NCI-H2029 treated with DMSO at 0.1 percent for 48 hours (cell line): ENCODE data around the gene PARL.

Experiments
- DNase-seq: peaks from one replicate; lab custom pipeline; 2025; lab: John Stamatoyannopoulos, UW

PARL gene

DNA sequence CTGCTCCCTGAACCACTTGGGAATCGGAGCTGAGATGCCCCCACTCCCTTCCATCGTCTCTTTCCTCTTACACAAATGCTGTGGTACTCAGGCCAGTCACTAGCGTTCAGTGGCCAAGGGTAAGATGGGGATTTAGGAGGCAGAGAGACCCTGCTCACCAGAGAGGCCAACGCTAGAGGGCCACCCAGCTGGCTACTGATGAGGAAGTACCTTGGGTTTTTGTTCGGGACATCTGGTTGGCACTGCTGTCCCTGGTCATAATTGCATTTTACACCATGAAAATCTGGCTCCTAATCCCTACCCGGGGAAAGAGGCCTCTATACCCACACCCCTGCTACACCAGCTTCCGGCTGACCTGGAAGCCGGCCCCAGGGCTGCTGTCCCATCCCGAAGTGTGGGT, 67.0 kb downstream of the PARL start:
- DNase-seq: no peak

DNA sequence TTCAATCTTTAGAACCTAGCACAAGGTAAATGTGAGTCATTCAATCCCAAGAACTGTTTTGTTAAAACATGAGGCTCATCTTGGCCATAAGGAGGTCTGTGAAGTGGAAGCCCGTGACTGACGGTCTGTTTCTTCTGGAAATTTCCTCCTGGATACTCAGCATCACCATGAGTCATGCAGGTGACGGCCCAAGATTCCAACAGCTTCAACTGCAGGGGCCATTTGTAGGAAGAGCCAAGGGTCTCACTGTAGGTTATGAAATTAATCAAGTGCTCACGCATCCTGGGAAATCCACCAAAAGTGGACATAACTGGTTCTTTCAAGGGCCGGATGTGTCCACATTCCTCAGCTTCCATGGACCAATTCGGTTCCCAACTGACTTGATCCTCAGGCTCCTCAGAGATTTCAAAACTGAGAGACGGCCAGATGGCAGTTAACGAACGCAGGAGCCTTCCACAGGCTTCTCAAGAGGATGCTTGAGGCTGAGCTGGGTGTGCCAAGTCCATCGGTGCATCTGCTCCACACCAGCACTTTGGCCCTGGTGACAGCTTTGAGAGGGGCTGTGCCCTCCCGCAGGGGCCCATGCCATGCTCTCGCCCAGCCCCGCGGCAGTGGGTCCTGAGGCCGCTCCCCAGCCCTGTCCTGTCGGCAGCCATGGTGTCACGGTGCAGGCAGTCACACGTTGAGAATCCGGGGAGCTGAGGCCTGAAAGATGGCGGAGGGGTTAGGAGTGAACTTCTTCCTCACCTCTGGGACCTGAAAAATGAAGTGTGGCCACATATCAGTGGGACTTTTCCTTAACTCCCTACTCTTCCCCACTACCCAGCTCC, 67.8 kb downstream of the PARL start:
- no peak for DNase-seq

DNA sequence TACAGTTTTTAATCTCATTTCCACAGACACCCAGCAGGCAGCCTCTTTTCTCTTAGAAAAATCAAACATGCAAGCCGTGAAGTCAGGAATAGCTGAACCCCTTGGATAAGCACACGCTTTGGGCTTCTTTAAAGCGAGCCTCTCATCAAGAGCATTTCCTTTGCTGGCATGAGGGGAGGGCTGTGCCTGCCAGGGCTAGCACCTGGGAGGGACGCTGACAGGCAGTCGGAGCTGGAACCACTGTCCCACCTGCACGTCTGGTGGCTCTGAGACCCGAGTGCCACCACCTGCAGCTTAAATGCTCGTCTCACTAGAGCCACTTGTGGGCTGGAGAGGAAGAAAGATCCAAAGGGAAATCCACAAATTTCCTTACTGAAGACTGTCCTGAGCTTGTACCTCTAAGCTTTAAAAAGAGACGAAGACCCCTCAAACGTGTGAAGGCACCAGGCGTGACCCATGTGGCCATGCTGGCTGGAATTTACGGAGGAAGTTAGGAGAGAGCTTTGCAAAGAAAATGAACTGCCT, 68.7 kb downstream of the PARL start:
- no peak for DNase-seq

DNA sequence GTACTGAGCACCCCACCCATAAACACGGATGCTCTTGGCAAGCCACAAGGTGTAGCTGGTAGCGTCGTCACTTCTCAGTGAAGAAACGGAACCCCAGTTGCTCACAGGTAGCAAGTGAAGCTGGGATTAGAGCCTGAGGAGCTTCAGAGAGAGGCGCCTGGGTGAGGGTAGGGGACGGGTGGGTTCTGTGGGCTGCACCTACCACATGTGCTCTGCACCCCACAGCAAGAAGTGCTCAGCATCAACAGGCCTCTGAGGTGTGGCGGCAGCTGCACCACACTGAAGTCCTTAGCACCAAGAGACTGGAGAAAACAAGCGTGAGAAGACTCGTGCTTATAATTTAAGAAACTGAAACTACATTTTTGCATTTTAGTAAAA, 69.1 kb downstream of the PARL start:
- DNase-seq: no peak

DNA sequence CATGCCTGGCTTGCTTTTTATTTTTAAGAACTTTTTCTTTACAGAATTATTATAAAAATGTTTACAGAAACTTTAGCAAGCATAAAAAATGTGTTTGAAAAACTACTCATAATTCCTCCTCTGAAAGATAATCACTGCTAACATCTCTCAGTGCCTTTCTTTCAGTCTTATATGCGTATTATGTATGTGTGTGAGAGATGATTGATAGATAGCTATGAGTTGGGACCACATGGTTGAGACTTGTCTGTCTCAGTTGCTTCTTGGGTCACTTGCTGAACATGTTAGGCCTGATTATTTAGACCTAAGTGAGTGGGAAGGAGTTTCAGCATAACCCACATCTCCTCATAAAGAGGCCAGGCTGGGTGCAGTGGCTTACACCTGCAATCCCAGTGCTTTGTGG, 70.4 kb downstream of the PARL start:
- no peak for DNase-seq

DNA sequence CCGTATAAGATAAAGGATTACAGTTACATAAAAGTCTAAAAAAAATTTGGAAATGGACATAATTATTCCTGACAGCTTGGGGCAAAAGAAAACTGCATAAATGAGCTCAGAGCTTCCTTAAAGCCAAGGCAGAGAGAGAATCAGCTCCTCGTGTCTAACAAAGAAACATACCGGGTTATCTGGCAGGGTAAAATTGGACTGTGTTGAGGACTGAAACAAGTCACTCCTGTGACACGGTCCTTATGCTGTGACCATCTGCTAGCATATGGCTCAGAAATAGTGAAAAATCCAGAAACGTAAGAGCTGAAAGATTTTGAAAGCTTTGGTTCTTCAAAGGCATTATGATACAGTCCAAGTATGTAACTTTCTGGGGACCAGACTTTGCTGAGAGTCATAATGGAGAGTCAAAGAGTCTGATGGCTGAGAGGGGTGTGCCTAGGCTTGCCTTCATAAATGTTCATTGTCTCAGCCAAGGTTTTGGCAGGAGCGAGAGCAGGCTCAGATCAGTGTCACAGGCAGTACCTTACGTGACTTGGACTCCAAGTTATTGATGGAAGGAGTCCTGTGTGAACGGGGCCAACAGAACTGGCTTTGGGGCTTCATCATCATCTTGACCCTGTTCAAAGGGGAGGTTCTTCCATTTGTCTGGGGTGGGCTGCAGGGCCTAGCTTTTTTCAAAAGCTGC, 71.8 kb downstream of the PARL start:
- DNase-seq: no peak

DNA sequence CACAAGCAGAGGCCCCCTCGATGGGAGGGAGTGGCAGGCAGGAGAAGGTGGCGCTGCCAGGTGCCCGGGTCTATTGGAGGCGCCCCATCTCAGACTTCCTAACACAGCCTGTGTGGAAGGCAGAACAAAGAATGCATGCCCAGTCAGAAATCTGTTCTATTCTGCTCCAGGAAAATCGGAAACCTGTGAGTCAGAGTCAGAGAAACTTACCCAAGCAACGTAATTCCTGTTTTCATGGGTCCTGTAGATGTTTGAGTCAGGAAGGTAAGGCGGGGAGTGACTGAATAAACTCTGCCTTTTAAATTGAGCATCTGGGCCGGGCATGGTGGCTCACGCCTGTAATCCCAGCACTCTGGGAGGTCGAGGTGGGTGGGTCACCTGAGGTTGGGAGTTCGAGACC, 73.0 kb downstream of the PARL start:
- DNase-seq: no peak

DNA sequence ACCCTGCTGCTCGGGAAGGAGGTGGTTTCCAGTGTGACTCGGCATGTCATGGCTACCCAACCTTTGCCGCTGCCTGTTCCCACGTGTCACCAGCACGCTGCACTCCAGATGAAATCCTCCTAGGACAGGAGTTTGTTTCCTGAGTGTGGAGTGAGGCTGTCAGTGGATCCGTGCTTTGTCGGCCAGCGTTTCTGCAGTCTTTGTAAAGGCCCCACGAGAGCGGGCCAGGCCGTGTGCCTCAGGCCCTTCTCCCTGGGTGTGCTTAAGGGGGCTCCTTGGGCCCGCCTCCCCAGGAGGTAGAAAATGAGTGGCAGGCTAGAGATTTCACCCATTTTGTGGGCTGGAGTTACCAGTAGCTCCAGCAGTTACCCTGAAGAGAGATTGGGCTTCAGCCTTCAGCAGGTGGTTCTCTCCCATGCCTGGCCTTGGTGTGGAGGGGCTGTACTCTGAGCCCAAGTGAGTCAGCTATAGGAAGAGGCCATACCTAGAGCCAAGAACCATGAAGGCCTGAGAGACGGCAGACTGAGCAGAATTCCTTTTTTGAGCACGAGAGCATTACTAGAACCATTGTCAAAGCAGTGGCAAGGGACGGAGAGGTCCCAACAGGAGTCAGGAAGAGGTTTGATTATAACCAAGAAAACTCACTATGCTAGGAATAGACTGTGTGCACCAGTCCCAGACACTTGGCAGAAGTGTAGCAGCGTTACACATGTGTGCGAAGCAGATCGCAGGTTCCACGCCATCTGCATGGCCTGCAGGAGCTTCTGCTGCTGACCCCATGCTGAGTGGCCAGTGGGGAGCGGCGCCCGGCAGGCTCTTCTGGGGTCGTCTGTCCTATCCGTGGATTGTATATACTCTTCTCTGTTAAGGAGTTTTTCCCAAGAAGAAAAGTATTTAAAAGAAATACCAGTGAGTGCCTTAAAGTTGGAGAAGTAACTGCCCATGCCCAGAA, 73.8 kb downstream of the PARL start:
- DNase-seq: no peak

DNA sequence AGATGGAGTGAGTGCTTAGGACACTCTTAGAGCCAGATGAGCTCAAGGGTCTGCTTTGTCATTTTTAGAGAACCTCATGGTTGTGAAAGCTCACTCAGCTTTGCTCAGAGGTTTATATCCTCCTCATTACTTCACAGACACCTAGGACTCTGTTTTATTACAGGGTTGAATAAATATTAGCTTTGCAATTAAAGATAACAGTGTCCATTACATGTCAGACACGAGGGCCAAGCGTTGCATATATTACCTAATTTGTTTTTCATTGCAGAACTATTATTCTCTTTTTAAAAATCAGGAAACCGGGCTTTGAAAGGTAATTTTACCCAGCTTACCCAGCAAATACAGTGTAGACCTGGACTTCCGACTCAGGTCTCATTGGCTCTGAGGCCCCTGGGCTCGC, 75.4 kb downstream of the PARL start:
- peak; percentile 60 for DNase-seq

DNA sequence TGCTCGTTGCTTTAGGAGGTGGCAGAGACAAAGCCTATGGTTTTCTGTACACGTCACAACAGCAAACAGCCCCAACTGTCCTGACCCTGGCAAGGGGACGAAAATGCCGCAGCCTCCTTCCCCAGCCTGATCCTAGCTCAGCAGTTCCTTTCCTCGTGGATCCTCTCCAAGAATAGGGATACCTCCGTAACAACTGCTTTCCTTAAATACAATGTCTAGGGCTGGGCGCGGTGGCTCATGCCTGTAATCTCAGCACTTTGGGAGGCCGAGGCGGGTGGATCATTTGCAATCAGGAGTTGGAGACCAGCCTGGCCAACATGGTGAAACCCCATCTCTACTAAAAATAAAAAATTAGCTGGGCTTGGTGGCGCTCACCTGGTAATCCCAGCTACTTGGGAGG, 76.3 kb downstream of the PARL start:
- DNase-seq: no peak

DNA sequence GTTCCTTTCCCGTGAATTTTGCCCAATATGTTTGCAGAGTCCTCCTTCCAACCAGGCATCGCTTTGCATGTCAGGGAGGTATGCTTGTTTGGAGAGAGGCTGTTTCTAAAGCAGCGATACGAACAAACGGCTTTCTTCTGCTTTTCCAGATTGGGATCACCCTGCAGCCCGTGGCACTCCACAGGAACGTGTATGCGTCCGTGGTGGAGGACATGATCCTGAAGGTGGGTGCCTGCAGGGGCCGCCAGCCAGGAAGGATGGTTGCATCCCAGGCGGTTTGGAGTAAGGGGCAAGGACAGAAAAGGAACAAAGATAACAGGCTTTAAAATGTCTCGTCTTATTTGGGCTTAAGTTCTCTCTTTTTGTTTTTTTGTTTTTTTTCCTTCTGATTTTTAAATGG, 76.8 kb downstream of the PARL start:
- DNase-seq: no peak

DNA sequence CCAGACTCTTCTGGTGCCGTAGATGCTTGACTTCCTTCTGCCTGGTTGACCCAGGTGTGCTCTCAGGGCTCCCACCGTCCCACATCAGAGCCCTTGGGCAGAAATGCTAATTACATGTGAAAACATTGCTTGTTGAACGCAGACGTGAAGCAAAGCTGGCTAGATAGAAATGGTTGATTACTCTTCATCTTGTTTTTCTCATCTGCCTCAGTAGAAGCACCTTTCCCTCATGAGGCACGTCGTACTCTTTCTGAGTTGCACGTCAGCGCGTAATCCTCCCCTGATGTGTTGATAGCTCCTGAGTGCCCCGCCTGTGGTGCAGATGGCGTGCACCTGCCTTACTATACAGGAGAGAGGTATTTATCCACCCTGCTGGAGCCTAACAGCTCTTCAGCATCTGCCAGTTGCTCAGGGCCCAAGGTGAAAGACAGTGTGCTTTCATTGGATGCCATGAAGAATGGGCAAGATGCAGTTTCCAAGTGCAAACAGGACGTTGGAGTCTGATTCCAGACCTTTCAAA, 77.4 kb downstream of the PARL start:
- no peak for DNase-seq

DNA sequence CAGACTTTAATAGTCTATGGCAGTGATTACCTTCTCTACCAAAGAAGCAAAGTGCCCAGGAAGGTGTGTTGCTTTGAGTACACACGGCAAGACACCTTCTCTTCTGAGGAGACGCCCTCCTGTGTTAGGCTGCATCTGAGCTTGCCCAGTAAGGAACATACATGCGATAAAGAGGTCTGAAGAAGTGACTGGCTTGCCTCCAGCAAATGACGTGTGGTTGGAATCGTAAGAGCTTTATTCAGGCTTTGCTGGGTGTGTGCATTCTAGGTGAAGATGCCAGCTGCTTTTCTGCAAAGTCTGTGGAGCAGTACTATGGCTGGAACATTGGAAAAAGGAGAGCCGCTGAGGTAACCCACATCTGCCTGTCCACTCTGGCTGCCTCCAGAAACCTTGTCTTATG, 81.7 kb downstream of the PARL start:
- no peak for DNase-seq

DNA sequence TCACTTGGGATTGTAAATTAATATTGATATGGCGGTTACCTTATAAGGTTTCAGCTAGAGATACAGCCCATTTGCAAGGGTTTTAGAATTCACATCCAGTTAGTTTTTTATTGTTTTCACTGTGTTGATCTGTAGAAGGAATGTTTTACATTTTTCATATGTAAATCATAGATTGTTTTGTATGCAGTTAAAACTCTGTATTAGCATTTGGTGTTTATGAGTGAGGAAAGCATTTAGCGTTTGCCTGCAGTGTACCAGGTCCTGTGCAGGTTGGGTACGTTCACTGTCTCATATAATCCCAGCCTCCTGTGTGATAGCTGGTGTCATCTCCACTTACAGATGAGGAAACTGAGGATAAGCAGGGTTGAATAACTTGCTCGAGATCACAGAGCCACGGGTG, 83.1 kb downstream of the PARL start:
- no peak for DNase-seq

DNA sequence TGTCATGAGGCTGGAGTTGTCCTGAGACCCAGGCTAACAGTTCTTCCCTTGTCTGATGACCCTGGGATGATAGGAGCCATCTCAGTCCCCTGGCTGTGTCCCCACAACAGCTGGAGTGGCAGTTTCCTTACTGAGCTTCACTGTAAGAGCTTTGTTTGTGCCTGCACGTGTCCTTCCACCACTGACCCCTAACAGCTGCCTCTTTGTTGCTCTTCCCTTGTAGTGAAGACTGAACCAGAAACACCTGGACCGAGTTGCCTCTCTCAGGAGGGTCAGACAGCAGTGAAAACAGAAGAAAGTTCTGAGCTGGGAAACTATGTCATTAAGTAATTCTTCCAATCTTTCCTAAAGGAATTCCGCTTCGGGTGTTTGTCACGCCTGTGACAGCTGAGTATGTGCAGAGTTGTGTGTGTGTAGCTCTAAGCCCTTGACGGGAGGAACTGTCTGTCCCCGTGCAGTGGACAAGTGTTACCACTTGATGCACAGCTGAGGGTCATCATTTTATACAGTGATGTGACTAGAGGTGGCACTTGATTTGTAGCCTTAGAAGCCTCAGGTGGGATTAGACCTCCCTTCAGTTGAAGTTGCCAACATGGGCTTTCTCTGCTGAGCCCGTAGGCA, 84.3 kb downstream of the PARL start:
- DNase-seq: no peak

DNA sequence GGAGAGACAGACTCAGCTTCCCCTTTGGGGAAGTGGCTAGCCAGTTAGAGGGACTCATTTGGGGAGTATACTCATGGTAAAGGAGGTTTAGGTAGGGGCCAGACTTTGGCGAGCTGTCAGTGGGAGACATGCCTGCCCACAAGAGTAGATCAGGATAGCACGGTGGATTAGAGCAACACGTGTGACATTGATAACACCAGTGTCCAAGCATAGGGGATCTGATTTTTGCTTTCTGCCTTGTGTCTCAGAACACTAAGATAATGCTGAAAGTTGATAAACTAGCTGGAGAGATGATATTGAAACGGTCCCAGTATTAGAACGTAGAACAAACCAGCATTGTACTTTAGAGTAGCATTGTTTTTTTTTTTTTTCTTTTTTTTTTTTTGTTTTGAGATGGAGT, 85.2 kb downstream of the PARL start:
- DNase-seq: no peak

DNA sequence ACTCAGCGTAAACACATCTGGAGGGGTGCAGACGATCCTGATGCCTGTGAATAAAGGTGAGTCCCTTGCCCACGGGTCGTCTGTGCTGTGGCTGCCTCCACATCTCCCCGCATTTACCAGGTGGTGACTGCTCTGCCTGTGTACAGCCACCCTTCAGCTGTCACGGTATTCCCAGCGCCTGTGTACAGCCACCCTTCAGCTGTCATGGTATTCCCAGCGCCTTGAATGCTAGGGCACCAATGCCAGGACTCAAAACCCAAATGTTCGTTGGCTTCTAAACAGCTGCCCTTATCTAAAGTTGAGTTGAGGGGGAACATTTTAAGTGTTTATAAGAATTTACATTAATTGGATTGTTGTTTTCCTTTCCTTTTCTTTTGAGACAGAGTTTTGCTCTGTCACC, 86.7 kb downstream of the PARL start:
- no peak for DNase-seq

DNA sequence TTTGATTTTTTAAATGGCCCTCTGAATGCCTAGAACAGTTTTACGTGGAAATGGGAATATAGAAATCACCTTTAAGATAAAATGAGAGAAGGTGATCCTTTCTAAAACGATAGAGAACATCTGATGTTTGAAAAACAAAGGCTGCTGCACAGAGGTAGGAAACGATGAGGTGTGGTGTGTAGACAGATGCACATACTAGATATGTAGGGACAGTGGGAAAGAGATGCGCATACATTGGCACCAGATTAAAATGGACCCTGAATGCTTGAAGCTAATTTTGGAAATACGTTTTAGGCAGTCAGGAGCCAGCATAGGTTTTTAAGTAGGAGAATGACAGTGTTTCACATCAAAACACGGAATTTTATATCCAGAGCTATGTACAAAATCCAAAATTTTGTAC, 88.3 kb downstream of the PARL start:
- no peak for DNase-seq

DNA sequence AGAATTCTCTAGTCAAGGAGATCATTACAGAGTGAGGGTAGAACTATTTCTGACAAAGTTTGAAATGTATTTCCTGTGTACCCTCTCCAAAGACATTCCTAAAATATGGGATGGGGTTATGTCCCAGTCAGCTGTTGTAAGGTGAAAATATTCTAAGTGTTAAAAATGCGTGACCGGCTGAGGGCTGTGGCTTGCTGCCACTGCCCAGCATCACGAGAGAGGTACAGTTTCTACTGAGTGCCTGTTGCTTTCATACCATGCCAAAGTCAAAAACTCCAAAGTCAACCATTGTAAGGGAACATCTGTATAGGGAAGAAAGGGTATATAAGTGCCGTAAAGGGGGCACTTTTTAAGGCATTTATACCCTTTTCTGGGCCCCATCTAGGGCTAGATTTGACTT, 90.2 kb downstream of the PARL start:
- DNase-seq: no peak

DNA sequence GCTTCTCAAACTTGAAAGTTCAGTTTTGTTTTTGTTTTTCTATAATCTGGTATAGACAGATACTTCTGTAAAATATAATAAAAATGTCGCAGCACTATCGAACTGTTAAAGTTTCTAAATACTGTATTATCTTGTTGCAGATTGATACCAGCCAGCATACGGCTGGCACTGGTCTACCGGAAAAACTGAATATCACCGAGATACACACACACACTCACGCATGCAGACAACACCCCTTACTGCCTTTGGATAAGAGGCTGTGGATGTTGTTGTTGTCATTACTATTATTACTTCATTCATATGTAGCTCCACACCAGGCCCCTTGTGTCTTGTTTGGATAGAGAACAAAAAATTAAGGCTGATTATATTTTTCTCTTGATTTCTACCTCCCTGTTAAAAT, 91.7 kb downstream of the PARL start:
- no peak for DNase-seq

DNA sequence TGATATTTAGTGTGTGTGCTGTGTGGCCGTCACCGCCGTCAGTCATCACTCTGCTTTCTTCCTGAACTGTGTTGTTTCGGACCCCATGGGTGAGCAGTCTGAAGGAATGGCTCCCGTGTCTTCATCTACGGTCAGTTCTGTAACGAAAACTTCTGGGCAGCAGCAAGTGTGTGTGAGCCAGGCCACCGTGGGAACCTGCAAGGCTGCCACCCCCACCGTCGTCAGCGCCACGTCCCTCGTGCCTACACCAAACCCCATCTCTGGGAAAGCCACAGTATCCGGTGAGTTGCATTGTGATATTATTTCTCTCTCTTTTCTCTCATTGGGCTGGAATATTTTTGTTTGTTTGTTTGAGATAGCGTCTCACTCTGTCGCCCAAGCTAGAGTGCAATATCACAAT, 94.0 kb downstream of the PARL start:
- no peak for DNase-seq

DNA sequence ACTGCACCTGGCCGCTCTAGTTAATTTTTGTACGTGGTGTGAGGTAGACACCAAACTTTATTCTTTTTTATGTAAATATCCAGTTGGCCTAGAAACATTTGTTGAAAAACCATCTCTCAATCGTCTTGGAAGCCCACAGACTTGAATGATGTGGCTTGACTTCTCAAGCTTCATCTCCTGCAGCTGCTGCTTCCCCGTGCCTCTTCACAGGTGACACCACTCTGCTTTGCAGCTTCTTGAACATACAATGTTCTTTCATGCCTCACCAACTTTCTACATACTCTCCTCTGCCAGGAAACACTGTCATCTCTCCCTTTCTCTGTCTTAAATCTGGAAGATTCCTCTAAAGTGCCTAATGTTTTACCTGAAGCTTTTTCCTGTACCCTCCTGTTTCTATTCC, 94.9 kb downstream of the PARL start:
- DNase-seq: no peak
